Activated CD8-positive, alpha-beta T cell treated with anti-CD3 and anti-CD28 coated beads for 36 hours (primary cell): ENCODE results near the gene ATF1. TPM values are rescaled to one million over a fixed set of nuclear protein-coding genes. Genes with fewer than 3 reads are reported as not detected.

Source experiments
- ATAC-seq: fragments of 200-7000 bp; cut with Tn5 transposase; one replicate; pipeline ENCODE4 v1.10.0; 2021; ENCODE audit warnings: mild to moderate bottlenecking, moderate library complexity
- CTCF ChIA-PET: fragments of 350-600 bp; sonication (Branson Sonifier 250); formaldehyde crosslinking; loops from one replicate; lab custom pipeline; 2021; ENCODE audit warnings: antibody characterized with exemption; lab: Charles Lee
- POLR2A ChIA-PET: fragments of 350-600 bp; sonication (Branson Sonifier 250); formaldehyde crosslinking; loops from one replicate; lab custom pipeline; 2021; ENCODE audit warnings: antibody characterized with exemption; lab: Charles Lee
- DNase-seq: peaks from one replicate; pipeline ENCODE4 v3.0.0-alpha.2; 2020
- H3K27ac Mint-ChIP-seq: one replicate; pipeline ENCODE4 v1.8.0; 2021; ENCODE audit warnings: mild to moderate bottlenecking, mixed read lengths
- H3K27me3 Mint-ChIP-seq: one replicate; pipeline ENCODE4 v1.8.0; 2021; ENCODE audit warnings: mixed read lengths
- H3K36me3 Mint-ChIP-seq: one replicate; pipeline ENCODE4 v1.8.0; 2021; ENCODE audit warnings: low read depth, mixed read lengths
- H3K4me1 Mint-ChIP-seq: one replicate; pipeline ENCODE4 v1.8.0; 2021; ENCODE audit warnings: low read depth, mixed read lengths
- H3K4me3 Mint-ChIP-seq: one replicate; pipeline ENCODE4 v1.8.0; 2021; ENCODE audit warnings: mild to moderate bottlenecking, moderate library complexity, mixed read lengths
- H3K9me3 Mint-ChIP-seq: one replicate; pipeline ENCODE4 v1.8.0; 2021; ENCODE audit warnings: mixed read lengths
- CTCF ChIP-seq: fragments of 200-600 bp; IDR thresholded peaks from one replicate; pipeline ENCODE4 v1.8.0; 2022; ENCODE audit warnings: antibody characterized with exemption, mild to moderate bottlenecking
- intact Hi-C: fragments of 100-400 bp; cut with micrococcal nuclease; formaldehyde crosslinking; loops from one replicate; pipeline ENCODE4 v1.10.0; 2022
- total RNA-seq, 2 experiments: library from RNA; stranded (reverse); gene quantifications; one replicate each; pipeline ENCODE4 v1.2.3, GENCODE V29; 2021

Gene ATF1
- total RNA-seq: 10 to 100 TPM; 46.6 to 49.8 TPM

- DNase-seq (peak; percentile 92), ATAC-seq (peak; percentile 83)
- peak within 1 kb of the TSS; percentile 98 for H3K27ac Mint-ChIP-seq
- H3K9me3 Mint-ChIP-seq: no peaks in the 10 kb centered on the region
- no peak for TF ChIP-seq CTCF
- CTCF ChIA-PET: interaction anchor here (1.0 to 3.1 kb wide), 12 partner anchors 10 to 489 kb away, joined by 3 to 38 read pairs (median 8); partner anchors contain the start of genes LETMD1 and SLC11A2
- intact Hi-C loops: no loop called here
- peaks cover 7% of the 10 kb centered on the region for H3K36me3 Mint-ChIP-seq
- H3K27me3 Mint-ChIP-seq: no peaks in the 10 kb centered on the region
- peaks cover 31% of the 10 kb centered on the region for H3K4me1 Mint-ChIP-seq
- H3K4me3 Mint-ChIP-seq: peak within 1 kb of the TSS; percentile 82
- POLR2A ChIA-PET: interaction anchor here (0.6 to 2.1 kb wide), 10 partner anchors 9 to 264 kb away, joined by 3 to 13 read pairs (median 4); partner anchors contain the start of gene SLC11A2
These were observed at the start of gene ATF1 for GRCh38 chr12:50763639-50764285. Gene ATF1, plus strand, starts transcription at chr12:50764101. Its CDS starts 16,045 bp downstream, at chr12:50780146.

GRCh38 chr12:50715174-50715573 lies 48.7 kb upstream of the ATF1 start:
- CTCF ChIA-PET: interaction anchor here (1.0 to 1.5 kb wide), 2 partner anchors 72 to 77 kb away, joined by 3 to 4 read pairs; no protein-coding TSS in a partner anchor
- intact Hi-C loops: no loop called here
- peak overlapping the region; percentile 4 for H3K27ac Mint-ChIP-seq
- H3K9me3 Mint-ChIP-seq: no peaks in the 10 kb centered on the region
- POLR2A ChIA-PET: no interaction called here
- no peak for TF ChIP-seq CTCF
- no peak overlapping the region for H3K4me3 Mint-ChIP-seq
- ATAC-seq: no peak
- DNase-seq: no peak
- no peaks in the 10 kb centered on the region for H3K27me3 Mint-ChIP-seq
- H3K36me3 Mint-ChIP-seq: peaks cover 20% of the 10 kb centered on the region
- H3K4me1 Mint-ChIP-seq: no peaks in the 10 kb centered on the region

- H3K4me1 Mint-ChIP-seq: no peaks in the 10 kb centered on the region
- TF ChIP-seq CTCF: no peak
- POLR2A ChIA-PET: no interaction called here
- intact Hi-C loops: no loop called here
- no peak overlapping the region for H3K27ac Mint-ChIP-seq
- no peaks in the 10 kb centered on the region for H3K27me3 Mint-ChIP-seq
- H3K36me3 Mint-ChIP-seq: peaks cover 27% of the 10 kb centered on the region
- no peaks in the 10 kb centered on the region for H3K9me3 Mint-ChIP-seq
- CTCF ChIA-PET: no interaction called here
- no peak for ATAC-seq
- H3K4me3 Mint-ChIP-seq: no peak overlapping the region
- no peak for DNase-seq
These were observed 45.1 kb upstream of the ATF1 start for GRCh38 chr12:50718760-50719159.

- H3K36me3 Mint-ChIP-seq: peaks cover 26% of the 10 kb centered on the region
- intact Hi-C loops: no loop called here
- TF ChIP-seq CTCF: no peak
- H3K9me3 Mint-ChIP-seq: no peaks in the 10 kb centered on the region
- CTCF ChIA-PET: interaction anchor here (0.7 kb wide), 1 partner anchor 221 kb away, joined by 3 read pairs; no protein-coding TSS in a partner anchor
- no peak for DNase-seq
- no peaks in the 10 kb centered on the region for H3K4me1 Mint-ChIP-seq
- POLR2A ChIA-PET: no interaction called here
- H3K27ac Mint-ChIP-seq: no peak overlapping the region
- ATAC-seq: no peak
- H3K4me3 Mint-ChIP-seq: no peak overlapping the region
- no peaks in the 10 kb centered on the region for H3K27me3 Mint-ChIP-seq
These were observed 43.8 kb upstream of the ATF1 start for GRCh38 chr12:50720085-50720484.

- no peak for TF ChIP-seq CTCF
- DNase-seq (no peak), ATAC-seq (no peak)
- Mint-ChIP-seq H3K27ac (no peak overlapping the region), H3K4me1 (no peaks in the 10 kb centered on the region), H3K27me3 (no peaks in the 10 kb centered on the region), H3K36me3 (peaks cover 27% of the 10 kb centered on the region), H3K4me3 (no peak overlapping the region), H3K9me3 (no peaks in the 10 kb centered on the region)
- intact Hi-C loops: no loop called here
- ChIA-PET POLR2A (no interaction called here), CTCF (interaction anchor here (0.7 kb wide), 1 partner anchor 222 kb away, joined by 3 read pairs; no protein-coding TSS in a partner anchor)
These were observed 43.4 kb upstream of the ATF1 start for GRCh38 chr12:50720501-50720900.
